Breast epithelium (tissue), 4 donors: ENCODE data around the gene EDN3. TPM values are rescaled to one million over a fixed set of nuclear protein-coding genes. Genes with fewer than 3 reads are reported as not detected.

Experiments
- DNase-seq, 2 donors: peaks; one replicate each; pipeline ENCODE4 v3.0.0-alpha.2; 2019; ENCODE audit warnings: low spot score in 2 of 2
- H3K27ac ChIP-seq, 2 donors: fragments of 200-600 bp; sonication (generic) in 1 of 2; one replicate each; pipeline ENCODE4 v1.5.1; 2016 to 2019; ENCODE audit warnings: mild to moderate bottlenecking in 1 of 2
- H3K27me3 ChIP-seq, 2 donors: fragments of 200-600 bp; sonication (generic) in 1 of 2; one replicate each; pipeline versions ENCODE4 v1.5.1 to v1.6.0; 2017 to 2019; ENCODE audit warnings: control low read depth in 1 of 2, mild to moderate bottlenecking in 1 of 2
- H3K36me3 ChIP-seq: fragments of 200-600 bp; one replicate; pipeline ENCODE4 v1.5.1; 2019
- H3K4me1 ChIP-seq, 2 donors: fragments of 200-600 bp; sonication (generic); one replicate each; pipeline ENCODE4 v1.5.1; 2016 to 2019; ENCODE audit warnings: control low read depth in 1 of 2
- H3K4me3 ChIP-seq, 3 donors: fragments of 200-600 bp; sonication (generic); 1 replicate in 2 of 3; 2 replicates in 1 of 3; pipeline ENCODE4 v1.5.1; 2016 to 2019; ENCODE audit warnings: mild to moderate bottlenecking in 3 of 3, moderate library complexity in 2 of 3
- H3K9me3 ChIP-seq, 2 donors: fragments of 200-600 bp; sonication (generic) in 1 of 2; one replicate each; pipeline ENCODE4 v1.5.1; 2016 to 2019; ENCODE audit warnings: control low read depth in 1 of 2
- POLR2A ChIP-seq: fragments of 450-650 bp; IDR thresholded peaks from one replicate; pipeline ENCODE4 v1.6.1; 2016; ENCODE audit warnings: antibody characterized with exemption, mild to moderate bottlenecking, moderate library complexity
- POLR2AphosphoS5 ChIP-seq, 3 donors: sonication (generic); formaldehyde crosslinking; IDR thresholded peaks; one replicate each; pipeline ENCODE4 v1.6.1; 2017; ENCODE audit warnings: antibody characterized with exemption in 3 of 3
- intact Hi-C: fragments of 100-400 bp; cut with DNase I; formaldehyde crosslinking; loops from one replicate; pipeline ENCODE4 v1.15.1; 2023; ENCODE audit warnings: low total_unique reads
- total RNA-seq, 3 donors: library from RNA; depleted of rRNA; stranded (reverse); fragments of >200 nt; gene quantifications; one replicate each; pipeline ENCODE4 v1.1.0, GENCODE V29; 2016
- TF ChIP-seq, protein P1 (sequence below), 3 donors: fragments of 450-650 bp; IDR thresholded peaks; one replicate each; pipeline ENCODE4 v1.5.1; 2016 to 2017; ENCODE audit warnings: antibody characterized with exemption in 3 of 3, mild to moderate bottlenecking in 3 of 3, moderate library complexity in 3 of 3

The EDN3 gene
- total RNA-seq, 3 donors from 2014 or later, result 0.96 to 12.1 (median 6.9) TPM

DNA sequence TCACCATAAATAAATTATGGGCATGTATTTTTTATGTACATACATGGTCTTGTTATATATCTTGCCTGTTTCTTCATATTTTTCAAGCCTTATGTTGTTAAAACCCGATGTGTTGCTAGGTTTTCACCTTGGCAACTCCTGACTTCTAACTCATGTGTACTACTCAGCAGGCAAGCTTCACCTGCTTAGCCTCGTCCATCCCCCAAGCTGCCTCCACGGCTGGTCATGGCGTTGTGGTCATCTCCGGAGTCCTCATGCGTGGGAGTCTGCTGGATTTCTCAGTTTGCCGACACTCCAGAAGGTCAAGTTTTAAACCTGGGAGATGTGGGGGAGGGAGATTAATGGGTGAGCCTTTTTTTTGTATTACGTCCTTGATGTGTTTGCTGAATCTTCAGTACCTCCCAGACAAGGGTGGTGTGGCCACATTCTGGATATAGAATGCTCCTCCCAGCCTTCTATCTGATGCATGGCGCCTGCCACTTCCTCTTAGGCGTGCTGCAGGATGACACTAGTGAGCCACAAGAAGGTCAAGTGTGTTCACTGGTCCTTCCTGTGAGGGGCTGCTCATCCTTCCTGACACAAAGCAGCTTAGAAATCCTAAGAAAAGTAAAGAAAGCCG is 26.6 kb upstream of the EDN3 start:
- H3K27ac ChIP-seq, result no peak overlapping the region
- intact Hi-C loops, result no loop called here
- DNase-seq, result no peak

DNA sequence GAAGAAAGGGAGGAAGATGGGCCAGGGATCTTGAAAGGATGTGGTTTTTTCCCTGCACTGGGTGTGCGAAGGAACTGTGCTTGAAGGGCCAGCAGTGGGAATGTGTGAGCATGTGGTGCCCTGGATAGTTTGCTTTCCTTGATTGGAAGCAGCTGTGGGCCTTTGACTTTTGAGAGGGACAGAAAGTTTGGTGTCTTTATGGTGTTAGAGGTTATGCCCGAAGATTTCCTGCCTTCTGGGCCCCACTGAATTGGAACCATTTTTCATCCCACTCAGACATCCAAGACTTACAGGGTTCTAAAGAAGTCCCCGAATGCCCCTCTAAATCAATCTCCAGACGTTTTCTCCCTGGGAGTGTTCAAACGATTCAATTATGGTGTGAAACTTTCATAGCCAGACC is 23.5 kb upstream of the EDN3 start:
- DNase-seq, result no peak
- peaks cover 0 to 27% of the 10 kb centered on the region in 2 donors for H3K27me3 ChIP-seq
- TF ChIP-seq POLR2AphosphoS5 (IDR thresholded peaks at IDR 0.05) (no peak), POLR2A (no peak)
- TF ChIP-seq, protein P1, sequence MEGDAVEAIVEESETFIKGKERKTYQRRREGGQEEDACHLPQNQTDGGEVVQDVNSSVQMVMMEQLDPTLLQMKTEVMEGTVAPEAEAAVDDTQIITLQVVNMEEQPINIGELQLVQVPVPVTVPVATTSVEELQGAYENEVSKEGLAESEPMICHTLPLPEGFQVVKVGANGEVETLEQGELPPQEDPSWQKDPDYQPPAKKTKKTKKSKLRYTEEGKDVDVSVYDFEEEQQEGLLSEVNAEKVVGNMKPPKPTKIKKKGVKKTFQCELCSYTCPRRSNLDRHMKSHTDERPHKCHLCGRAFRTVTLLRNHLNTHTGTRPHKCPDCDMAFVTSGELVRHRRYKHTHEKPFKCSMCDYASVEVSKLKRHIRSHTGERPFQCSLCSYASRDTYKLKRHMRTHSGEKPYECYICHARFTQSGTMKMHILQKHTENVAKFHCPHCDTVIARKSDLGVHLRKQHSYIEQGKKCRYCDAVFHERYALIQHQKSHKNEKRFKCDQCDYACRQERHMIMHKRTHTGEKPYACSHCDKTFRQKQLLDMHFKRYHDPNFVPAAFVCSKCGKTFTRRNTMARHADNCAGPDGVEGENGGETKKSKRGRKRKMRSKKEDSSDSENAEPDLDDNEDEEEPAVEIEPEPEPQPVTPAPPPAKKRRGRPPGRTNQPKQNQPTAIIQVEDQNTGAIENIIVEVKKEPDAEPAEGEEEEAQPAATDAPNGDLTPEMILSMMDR (IDR thresholded peaks at IDR 0.05), result no peak
- intact Hi-C loops, result no loop called here
- no peaks in the 10 kb centered on the region for H3K9me3 ChIP-seq
- no peak overlapping the region for H3K4me3 ChIP-seq
- no peaks in the 10 kb centered on the region for H3K36me3 ChIP-seq
- no peaks in the 10 kb centered on the region for H3K4me1 ChIP-seq
- H3K27ac ChIP-seq, result no peak overlapping the region

More for the DNA sequence above, 26.6 kb upstream of the EDN3 start:
- Histone ChIP-seq H3K9me3 (no peaks in the 10 kb centered on the region), H3K4me3 (no peak overlapping the region), H3K36me3 (no peaks in the 10 kb centered on the region), H3K4me1 (no peaks in the 10 kb centered on the region), H3K27me3 (peaks cover 0 to 36% of the 10 kb centered on the region in 2 donors)
- TF ChIP-seq POLR2AphosphoS5 (IDR thresholded peaks at IDR 0.05), result no peak
- TF ChIP-seq, protein P1 (IDR thresholded peaks at IDR 0.05), result no peak
- TF ChIP-seq POLR2A, result no peak

DNA sequence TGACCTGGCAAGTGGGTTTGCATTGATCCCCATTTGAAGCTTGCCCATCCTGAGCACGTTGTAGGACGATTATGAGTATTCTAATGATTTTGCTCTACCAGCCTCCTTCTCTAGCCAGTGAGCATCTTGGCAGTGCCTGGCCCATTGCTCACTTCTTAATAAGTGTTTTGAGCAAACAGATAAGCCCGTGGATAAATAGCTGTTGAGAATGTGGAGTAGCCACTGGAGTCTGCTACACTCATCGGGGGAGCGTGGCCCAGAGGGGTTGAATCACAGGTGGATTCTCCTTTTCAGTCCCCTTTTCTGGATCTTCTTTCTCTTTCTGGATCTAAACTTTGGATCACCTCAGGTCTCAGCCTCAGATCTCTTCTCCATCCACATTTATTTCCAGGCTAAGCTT is 15.9 kb upstream of the EDN3 start:
- intact Hi-C loops, result no loop called here

DNA sequence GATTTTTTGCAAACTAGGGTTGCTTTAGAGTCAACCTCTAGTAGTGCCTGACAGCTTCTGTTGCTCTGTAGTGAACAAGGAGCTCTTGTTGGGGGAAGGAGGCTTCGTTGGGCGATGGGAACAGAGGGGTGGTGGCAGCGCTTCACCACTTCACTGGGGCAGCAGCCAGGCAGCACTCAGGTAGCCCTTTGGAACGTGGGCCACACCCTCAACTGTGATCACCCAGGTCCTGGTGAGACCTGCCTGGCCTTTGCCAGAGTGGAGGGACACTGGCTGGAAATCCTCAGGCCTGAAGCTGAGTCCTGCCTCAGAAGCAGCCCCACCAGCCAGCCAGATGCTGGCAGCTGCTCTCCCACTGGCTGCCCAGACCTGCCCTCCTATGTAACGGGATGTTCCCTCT is 10.4 kb upstream of the EDN3 start:
- intact Hi-C loops, result no loop called here
- no peak overlapping the region for H3K27ac ChIP-seq
- peaks cover 0 to 10% of the 10 kb centered on the region in 2 donors for H3K27me3 ChIP-seq
- H3K4me3 ChIP-seq, result no peak overlapping the region
- TF ChIP-seq POLR2AphosphoS5 (IDR thresholded peaks at IDR 0.05), result no peak
- TF ChIP-seq POLR2A, result no peak
- TF ChIP-seq, protein P1 (IDR thresholded peaks at IDR 0.05), result no peak
- H3K4me1 ChIP-seq, result no peaks in the 10 kb centered on the region
- no peak for DNase-seq
- no peaks in the 10 kb centered on the region for H3K36me3 ChIP-seq
- H3K9me3 ChIP-seq, result no peaks in the 10 kb centered on the region

More for the DNA sequence above, 15.9 kb upstream of the EDN3 start:
- no peak overlapping the region for H3K4me3 ChIP-seq
- TF ChIP-seq POLR2AphosphoS5 (IDR thresholded peaks at IDR 0.05) (no peak), POLR2A (no peak)
- TF ChIP-seq, protein P1 (IDR thresholded peaks at IDR 0.05), result no peak
- H3K36me3 ChIP-seq, result no peaks in the 10 kb centered on the region
- H3K9me3 ChIP-seq, result no peaks in the 10 kb centered on the region
- no peak overlapping the region for H3K27ac ChIP-seq
- no peaks in the 10 kb centered on the region for H3K27me3 ChIP-seq
- no peaks in the 10 kb centered on the region for H3K4me1 ChIP-seq
- DNase-seq, result no peak

DNA sequence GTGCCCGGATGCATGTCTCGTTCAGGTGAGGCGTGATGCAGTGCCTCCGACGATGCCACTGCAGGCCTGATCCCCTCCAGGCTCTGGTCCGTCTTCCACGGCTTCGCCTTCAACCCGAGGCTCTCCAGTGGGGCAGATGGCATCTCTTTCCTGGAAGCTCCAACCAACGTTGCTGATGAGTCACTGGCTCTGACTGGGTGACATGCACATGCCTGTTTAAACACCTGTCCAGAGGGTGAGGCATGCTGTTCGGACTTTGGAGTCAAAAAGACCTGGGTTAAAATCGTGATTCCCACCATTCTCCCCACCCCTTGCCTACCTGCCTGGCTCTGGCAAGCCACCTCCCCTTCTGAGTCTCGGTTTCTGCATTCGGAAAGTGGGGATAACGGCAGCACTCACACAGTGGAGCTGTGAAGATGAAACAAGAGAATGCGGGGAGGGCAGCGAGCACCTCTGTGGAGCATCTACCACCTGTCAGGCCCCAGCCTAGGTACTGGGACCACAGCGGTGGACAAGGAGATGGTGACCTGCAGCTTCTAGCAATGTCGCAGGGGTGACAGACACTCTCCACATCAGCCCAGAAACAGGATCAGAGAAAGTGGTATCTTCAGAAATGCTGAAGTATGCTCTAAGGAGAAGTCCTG is 8.5 kb upstream of the EDN3 start:
- TF ChIP-seq POLR2A (no peak), POLR2AphosphoS5 (IDR thresholded peaks at IDR 0.05) (no peak)
- TF ChIP-seq, protein P1 (IDR thresholded peaks at IDR 0.05), result no peak
- Histone ChIP-seq H3K27me3 (peaks cover 0 to 10% of the 10 kb centered on the region in 2 donors), H3K36me3 (no peaks in the 10 kb centered on the region), H3K27ac (no peak overlapping the region), H3K4me3 (no peak overlapping the region), H3K9me3 (no peaks in the 10 kb centered on the region), H3K4me1 (no peaks in the 10 kb centered on the region)
- no peak for DNase-seq
- intact Hi-C loops, result no loop called here
